ENCODE data around the gene SFTPB. TPM values are rescaled to one million over a fixed set of nuclear protein-coding genes. Genes with fewer than 3 reads are reported as not detected.

SFTPB gene
- total and polyA plus RNA-seq, 2 experiments from 2014 or later = 3.3 to 27.6 TPM

DNA sequence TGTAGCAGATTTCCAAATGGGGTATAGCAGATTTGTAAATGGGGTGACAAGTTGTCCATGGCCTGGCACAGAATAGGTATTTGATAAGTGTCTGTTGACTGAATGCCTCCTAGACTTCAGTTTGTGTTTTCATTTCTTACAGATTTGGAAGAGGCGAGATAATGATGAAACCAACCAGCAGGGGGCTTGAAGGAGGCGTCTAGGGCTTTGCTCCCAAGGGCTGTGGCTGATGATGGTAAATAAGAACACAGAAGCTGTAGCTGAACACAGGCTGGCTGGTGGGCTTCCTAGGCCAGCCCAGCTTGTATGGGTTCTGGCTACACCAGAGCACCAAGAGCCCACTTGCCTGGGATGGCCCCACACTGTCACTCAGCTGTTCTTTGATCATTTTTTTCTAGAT is 19.4 kb downstream of the SFTPB start:
- Histone ChIP-seq H3K4me1 (ENCODE audit: insufficient read depth) (peaks cover 6% of the 10 kb centered on the region), H3K9me3 (ENCODE audit: low read depth) (no peaks in the 10 kb centered on the region), H3K27ac (peak overlapping the region; percentile 52), H3K9me2 (replicated peaks; ENCODE audit: insufficient read depth) (no peaks in the 10 kb centered on the region), H2AFZ (no peak overlapping the region), H3K27me3 (no peaks in the 10 kb centered on the region), H4K20me1 (ENCODE audit: insufficient read depth, poor library complexity, severe bottlenecking) (no peaks in the 10 kb centered on the region), H3K36me3 (replicated peaks; ENCODE audit: insufficient read depth, low read depth) (no peaks in the 10 kb centered on the region), H3K4me2 (no peak overlapping the region), H3K79me2 (no peaks in the 10 kb centered on the region), H3K4me3 (no peak overlapping the region)
- no peak for TF ChIP-seq EZH2 (IDR thresholded peaks at IDR 0.05; ENCODE audit: borderline replicate concordance)
- TF ChIP-seq, protein P1, sequence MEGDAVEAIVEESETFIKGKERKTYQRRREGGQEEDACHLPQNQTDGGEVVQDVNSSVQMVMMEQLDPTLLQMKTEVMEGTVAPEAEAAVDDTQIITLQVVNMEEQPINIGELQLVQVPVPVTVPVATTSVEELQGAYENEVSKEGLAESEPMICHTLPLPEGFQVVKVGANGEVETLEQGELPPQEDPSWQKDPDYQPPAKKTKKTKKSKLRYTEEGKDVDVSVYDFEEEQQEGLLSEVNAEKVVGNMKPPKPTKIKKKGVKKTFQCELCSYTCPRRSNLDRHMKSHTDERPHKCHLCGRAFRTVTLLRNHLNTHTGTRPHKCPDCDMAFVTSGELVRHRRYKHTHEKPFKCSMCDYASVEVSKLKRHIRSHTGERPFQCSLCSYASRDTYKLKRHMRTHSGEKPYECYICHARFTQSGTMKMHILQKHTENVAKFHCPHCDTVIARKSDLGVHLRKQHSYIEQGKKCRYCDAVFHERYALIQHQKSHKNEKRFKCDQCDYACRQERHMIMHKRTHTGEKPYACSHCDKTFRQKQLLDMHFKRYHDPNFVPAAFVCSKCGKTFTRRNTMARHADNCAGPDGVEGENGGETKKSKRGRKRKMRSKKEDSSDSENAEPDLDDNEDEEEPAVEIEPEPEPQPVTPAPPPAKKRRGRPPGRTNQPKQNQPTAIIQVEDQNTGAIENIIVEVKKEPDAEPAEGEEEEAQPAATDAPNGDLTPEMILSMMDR (IDR thresholded peaks at IDR 0.05; ENCODE audit: poor library complexity) = peak; percentile 31
- 68% methylated on average over 2 of the region's 2 CpGs for WGBS (ENCODE audit: low lambda C conversion rate, missing lambda C conversion rate)
- peak; percentile 35 for DNase-seq (ENCODE audit: low spot score)

DNA sequence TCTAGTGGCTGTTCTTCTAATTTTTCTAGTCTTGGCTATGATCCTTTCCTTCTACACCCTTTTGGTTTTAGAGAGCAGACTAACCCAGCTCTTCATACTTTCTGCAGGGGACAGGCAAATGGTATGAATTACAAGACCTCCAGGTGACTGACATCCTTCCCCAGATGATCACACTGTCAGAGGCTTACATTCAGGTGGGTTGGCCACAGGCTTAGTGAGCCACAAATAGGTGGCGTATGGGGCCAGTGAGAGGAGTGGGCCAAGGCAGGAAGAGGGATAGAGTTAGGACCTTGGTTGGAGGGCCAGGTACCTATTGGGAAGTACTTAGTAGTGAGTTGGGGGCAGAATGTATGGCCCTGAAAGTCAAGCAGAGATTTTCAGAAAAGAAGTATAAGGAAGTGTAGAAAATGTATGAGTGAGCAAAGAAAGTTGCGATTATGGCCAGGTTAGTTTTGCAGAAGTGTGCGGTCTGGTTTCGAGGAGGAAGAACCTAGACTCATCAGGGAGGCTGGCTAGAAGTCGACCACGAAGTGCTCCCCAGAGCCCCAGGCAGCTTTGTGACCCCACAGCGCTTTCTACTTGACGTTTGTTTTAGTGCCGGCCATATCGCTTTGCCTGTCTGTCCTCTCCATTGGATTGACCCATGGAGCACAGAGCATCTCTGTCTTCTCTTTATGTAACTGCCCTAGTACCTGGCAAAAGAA is 20.0 kb downstream of the SFTPB start:
- H3K36me3 ChIP-seq (replicated peaks; ENCODE audit: insufficient read depth, low read depth) = no peaks in the 10 kb centered on the region
- H3K27ac ChIP-seq = no peak overlapping the region
- TF ChIP-seq EZH2phosphoT487 (IDR thresholded peaks at IDR 0.05; ENCODE audit: low read depth, severe bottlenecking, unreplicated experiment) (no peak), EZH2 (IDR thresholded peaks at IDR 0.05; ENCODE audit: borderline replicate concordance) (no peak)
- TF ChIP-seq, protein P1 (IDR thresholded peaks at IDR 0.05; ENCODE audit: poor library complexity) = no peak
- H3K79me2 ChIP-seq = no peaks in the 10 kb centered on the region
- no peaks in the 10 kb centered on the region for H3K27me3 ChIP-seq
- no peak overlapping the region for H3K4me3 ChIP-seq
- 94% methylated on average over 10 of the region's 10 CpGs for WGBS (ENCODE audit: low lambda C conversion rate, missing lambda C conversion rate)
- H3K4me2 ChIP-seq = no peak overlapping the region
- H2AFZ ChIP-seq = no peak overlapping the region
- no peaks in the 10 kb centered on the region for H4K20me1 ChIP-seq (ENCODE audit: insufficient read depth, poor library complexity, severe bottlenecking)
- no peaks in the 10 kb centered on the region for H3K9me2 ChIP-seq (replicated peaks; ENCODE audit: insufficient read depth)
- no peaks in the 10 kb centered on the region for H3K9me3 ChIP-seq (ENCODE audit: low read depth)
- peaks cover 6% of the 10 kb centered on the region for H3K4me1 ChIP-seq (ENCODE audit: insufficient read depth)
- DNase-seq (ENCODE audit: low spot score) = no peak

DNA sequence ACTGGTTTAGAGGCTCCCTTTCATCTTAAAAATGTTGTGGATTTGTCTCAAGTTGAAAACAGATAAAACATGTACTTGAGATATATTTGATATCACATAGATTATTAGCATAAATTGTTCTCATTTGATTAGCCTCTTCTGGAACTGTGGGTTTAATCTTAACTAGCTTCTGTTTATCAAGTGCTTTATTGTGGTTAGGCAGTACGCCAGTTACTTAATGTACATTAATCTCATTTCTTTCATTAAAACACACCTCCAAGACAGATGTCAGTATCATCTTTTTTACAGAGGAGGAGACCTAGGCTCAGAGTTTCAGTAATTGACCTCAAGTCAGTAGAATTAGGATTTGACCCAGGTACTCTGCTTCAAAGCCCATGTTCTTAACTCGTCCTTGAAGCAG is 21.8 kb downstream of the SFTPB start:
- H3K4me1 ChIP-seq (ENCODE audit: insufficient read depth) = peaks cover 6% of the 10 kb centered on the region
- no peak overlapping the region for H3K27ac ChIP-seq
- no peaks in the 10 kb centered on the region for H3K27me3 ChIP-seq
- H4K20me1 ChIP-seq (ENCODE audit: insufficient read depth, poor library complexity, severe bottlenecking) = no peaks in the 10 kb centered on the region
- no peak overlapping the region for H2AFZ ChIP-seq
- H3K79me2 ChIP-seq = peaks cover 3% of the 10 kb centered on the region
- H3K4me2 ChIP-seq = no peak overlapping the region
- 96% methylated on average over 2 of the region's 2 CpGs for WGBS (ENCODE audit: low lambda C conversion rate, missing lambda C conversion rate)
- H3K4me3 ChIP-seq = no peak overlapping the region
- H3K36me3 ChIP-seq (replicated peaks; ENCODE audit: insufficient read depth, low read depth) = no peaks in the 10 kb centered on the region
- no peaks in the 10 kb centered on the region for H3K9me2 ChIP-seq (replicated peaks; ENCODE audit: insufficient read depth)
- no peak for TF ChIP-seq EZH2phosphoT487 (IDR thresholded peaks at IDR 0.05; ENCODE audit: low read depth, severe bottlenecking, unreplicated experiment)
- TF ChIP-seq, protein P1 (IDR thresholded peaks at IDR 0.05; ENCODE audit: poor library complexity) = no peak
- TF ChIP-seq EZH2 (IDR thresholded peaks at IDR 0.05; ENCODE audit: borderline replicate concordance) = no peak
- H3K9me3 ChIP-seq (ENCODE audit: low read depth) = no peaks in the 10 kb centered on the region
- no peak for DNase-seq (ENCODE audit: low spot score)
